NCI-H1436 (cell line): ENCODE data around the gene CBFA2T3.
A peak's percentile ranks its signal among the peaks of the same experiment; 100 is the strongest.
"Not testable (repeated sequence)": the region's sequence is repeated elsewhere in the genome, so short reads cannot be mapped to it uniquely, and the experiment has no call there.

ENCODE experiments used
- DNase-seq: peaks from one replicate; lab custom pipeline; 2025; lab: John Stamatoyannopoulos, UW

Gene CBFA2T3

GRCh38 chr16:88889702-88890352, 87.2 kb downstream of the CBFA2T3 start:
- not testable (repeated sequence) for DNase-seq

GRCh38 chr16:88888461-88889387, 88.3 kb downstream of the CBFA2T3 start:
- peak; percentile 50 for DNase-seq

- DNase-seq, result no peak
Measured at GRCh38 chr16:88888057-88888456, 89.0 kb downstream of the CBFA2T3 start.

GRCh38 chr16:88886845-88887521, 90.0 kb downstream of the CBFA2T3 start:
- DNase-seq, result no peak

GRCh38 chr16:88886420-88886844, 90.6 kb downstream of the CBFA2T3 start:
- no peak for DNase-seq

- no peak for DNase-seq
Measured at GRCh38 chr16:88885693-88886280, 91.2 kb downstream of the CBFA2T3 start.

- DNase-seq, result no peak
Measured at GRCh38 chr16:88884569-88885271, 92.3 kb downstream of the CBFA2T3 start.

- no peak for DNase-seq
Measured at GRCh38 chr16:88883946-88884345, 93.1 kb downstream of the CBFA2T3 start.

- DNase-seq, result no peak
Measured at GRCh38 chr16:88883117-88883895, 93.7 kb downstream of the CBFA2T3 start.

GRCh38 chr16:88882358-88883030, 94.5 kb downstream of the CBFA2T3 start:
- DNase-seq, result no peak

GRCh38 chr16:88881675-88882357, 95.2 kb downstream of the CBFA2T3 start:
- no peak for DNase-seq

GRCh38 chr16:88881007-88881615, 95.9 kb downstream of the CBFA2T3 start:
- DNase-seq, result no peak

GRCh38 chr16:88880226-88881006, 96.6 kb downstream of the CBFA2T3 start:
- DNase-seq, result no peak

GRCh38 chr16:88879788-88880055, 97.3 kb downstream of the CBFA2T3 start:
- no peak for DNase-seq

- DNase-seq, result no peak
Measured at GRCh38 chr16:88878967-88879787, 97.8 kb downstream of the CBFA2T3 start.

- no peak for DNase-seq
Measured at GRCh38 chr16:88878356-88878755, 98.7 kb downstream of the CBFA2T3 start.

GRCh38 chr16:88877564-88878289, 99.3 kb downstream of the CBFA2T3 start:
- DNase-seq, result no peak
